Memory B cell (primary cell): Measurements from ENCODE around the gene HMGXB4.

ENCODE experiments used
- ATAC-seq: fragments of 150-1000 bp; cut with Tn5 transposase; 2 replicates; pipeline ENCODE4 v1.10.0; 2021; ENCODE audit warnings: low read depth, mild to moderate bottlenecking, moderate library complexity
- DNase-seq, 2 donors: peaks; one replicate each; pipeline ENCODE4 v3.0.0; 2022; ENCODE audit warnings: low spot score in 2 of 2
- H3K27ac Mint-ChIP-seq: one replicate; pipeline ENCODE4 v1.8.0; 2022; ENCODE audit warnings: mild to moderate bottlenecking, moderate library complexity, mixed read lengths
- H3K27me3 Mint-ChIP-seq: one replicate; pipeline ENCODE4 v1.8.0; 2022; ENCODE audit warnings: mixed read lengths
- H3K36me3 Mint-ChIP-seq: one replicate; pipeline ENCODE4 v1.8.0; 2022; ENCODE audit warnings: mild to moderate bottlenecking, mixed read lengths
- H3K4me1 Mint-ChIP-seq: one replicate; pipeline ENCODE4 v1.8.0; 2022; ENCODE audit warnings: mixed read lengths
- H3K4me3 Mint-ChIP-seq: one replicate; pipeline ENCODE4 v1.8.0; 2022; ENCODE audit warnings: mild to moderate bottlenecking, moderate library complexity, mixed read lengths
- H3K9me3 Mint-ChIP-seq: one replicate; pipeline ENCODE4 v1.8.0; 2022; ENCODE audit warnings: mixed read lengths

Gene HMGXB4

DNA sequence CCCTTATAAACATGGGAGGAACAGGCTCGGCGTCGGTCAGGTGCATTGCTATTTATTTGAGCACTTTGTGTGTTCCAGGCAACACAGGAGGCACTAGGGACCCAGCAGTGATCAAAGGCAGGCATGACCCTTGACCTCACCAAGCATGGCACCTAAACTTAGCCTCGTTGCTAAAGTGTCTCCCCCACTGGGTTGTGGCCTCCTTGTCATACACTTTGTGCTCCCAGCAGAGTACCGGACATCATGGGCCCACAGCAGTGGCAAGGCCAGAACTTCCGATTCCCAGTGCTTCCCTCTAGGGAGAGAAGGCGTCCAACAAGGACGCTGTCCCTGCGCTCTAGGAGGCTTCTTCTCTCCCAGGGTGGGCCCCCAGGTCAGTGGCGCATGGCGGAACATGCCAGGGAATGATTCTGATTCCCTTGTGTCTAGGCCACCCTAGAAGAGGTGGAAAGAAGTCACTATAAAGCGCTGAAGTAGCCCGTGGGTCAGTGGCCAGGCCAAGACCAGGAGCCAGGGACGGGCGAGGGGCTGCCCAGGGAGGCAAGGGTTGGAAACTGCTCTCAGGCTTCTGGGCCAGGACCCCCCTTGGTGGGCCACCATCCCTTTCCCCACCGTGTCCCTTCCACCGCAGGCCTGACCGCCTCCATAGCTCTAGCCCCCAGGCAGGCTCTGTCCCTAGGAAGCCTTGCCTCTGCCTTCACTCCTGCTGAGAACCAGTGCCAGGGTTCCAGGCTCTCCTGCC is 62.1 kb downstream of the HMGXB4 start:
- no peak overlapping the region for H3K27ac Mint-ChIP-seq
- ATAC-seq (no peak), DNase-seq (no peak)
- H3K27me3 Mint-ChIP-seq, result no peaks in the 10 kb centered on the region
- H3K36me3 Mint-ChIP-seq, result peaks cover 23% of the 10 kb centered on the region
- no peaks in the 10 kb centered on the region for H3K9me3 Mint-ChIP-seq
- no peak overlapping the region for H3K4me3 Mint-ChIP-seq
- H3K4me1 Mint-ChIP-seq, result peaks cover 5% of the 10 kb centered on the region

DNA sequence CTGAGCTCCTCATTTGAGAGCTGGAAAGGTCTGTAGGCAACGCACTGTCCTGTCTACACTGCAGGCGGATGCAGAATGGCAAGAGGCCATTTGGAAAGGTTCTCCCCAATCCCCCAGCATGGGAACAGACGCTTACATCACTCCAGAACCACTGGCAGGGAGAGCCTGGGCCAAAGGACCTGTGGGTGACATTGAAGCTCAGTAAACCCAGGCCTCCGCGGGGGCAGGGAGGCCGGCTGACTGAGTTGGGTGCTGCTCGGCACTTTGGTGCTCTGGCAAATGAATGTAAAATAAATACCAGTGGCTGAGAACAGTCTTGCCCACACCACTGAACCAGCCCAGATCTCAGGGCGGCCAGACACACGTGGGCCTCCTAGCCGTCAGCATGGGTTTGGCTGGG is 64.8 kb downstream of the HMGXB4 start:
- ATAC-seq (no peak), DNase-seq (no peak)
- H3K4me1 Mint-ChIP-seq, result no peaks in the 10 kb centered on the region
- H3K4me3 Mint-ChIP-seq, result no peak overlapping the region
- H3K36me3 Mint-ChIP-seq, result peaks cover 31% of the 10 kb centered on the region
- no peaks in the 10 kb centered on the region for H3K9me3 Mint-ChIP-seq
- H3K27me3 Mint-ChIP-seq, result no peaks in the 10 kb centered on the region
- no peak overlapping the region for H3K27ac Mint-ChIP-seq

GRCh38 chr22:35322893-35323292 is 65.6 kb downstream of the HMGXB4 start:
- Mint-ChIP-seq H3K36me3 (peaks cover 31% of the 10 kb centered on the region), H3K27ac (no peak overlapping the region), H3K9me3 (no peaks in the 10 kb centered on the region), H3K27me3 (no peaks in the 10 kb centered on the region), H3K4me1 (no peaks in the 10 kb centered on the region), H3K4me3 (no peak overlapping the region)
- ATAC-seq (no peak), DNase-seq (no peak)

DNA sequence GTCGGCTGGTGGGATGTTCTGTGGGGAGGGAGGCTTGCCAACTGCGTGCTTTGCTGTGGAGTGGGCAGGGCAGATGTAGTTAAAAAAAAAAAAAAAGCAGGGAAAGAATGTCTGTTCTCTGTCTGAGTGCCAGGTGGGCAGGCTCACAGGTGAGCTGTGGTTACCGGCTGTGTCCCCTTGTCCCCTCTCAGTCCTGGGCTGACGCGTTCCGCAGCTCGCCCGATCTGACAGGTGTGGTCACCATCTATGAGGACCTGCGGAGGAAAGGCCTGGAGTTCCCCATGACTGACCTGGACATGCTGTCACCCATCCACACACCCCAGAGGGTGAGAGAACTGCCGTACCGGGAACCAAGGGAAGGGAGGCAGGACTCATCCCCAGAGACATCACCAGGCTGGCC is 66.0 kb downstream of the HMGXB4 start:
- no peak for DNase-seq
- Mint-ChIP-seq H3K27ac (no peak overlapping the region), H3K9me3 (no peaks in the 10 kb centered on the region), H3K36me3 (peaks cover 28% of the 10 kb centered on the region), H3K4me1 (no peaks in the 10 kb centered on the region), H3K27me3 (no peaks in the 10 kb centered on the region), H3K4me3 (no peak overlapping the region)
- ATAC-seq, result no peak

DNA sequence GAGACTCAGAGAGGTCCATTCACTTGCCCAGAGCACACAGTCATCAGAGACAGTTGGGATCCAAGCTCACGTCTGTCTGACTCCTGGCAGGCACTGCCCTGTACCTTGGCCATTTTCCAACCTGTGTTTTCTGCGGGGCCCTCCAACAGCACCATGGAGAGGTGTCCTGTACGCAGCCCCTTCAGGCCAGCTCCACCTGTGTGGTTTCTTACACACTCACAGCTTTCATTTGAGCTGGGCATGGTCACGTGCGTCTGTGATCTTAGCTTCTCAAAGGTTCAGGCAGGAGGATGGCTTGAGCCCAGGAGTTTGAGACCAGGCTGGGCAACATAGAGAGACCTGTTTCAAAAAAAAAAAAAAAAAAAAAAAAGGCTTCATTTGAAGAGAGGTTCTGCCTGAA is 66.8 kb downstream of the HMGXB4 start:
- DNase-seq (no peak), ATAC-seq (no peak)
- no peak overlapping the region for H3K4me3 Mint-ChIP-seq
- peaks cover 28% of the 10 kb centered on the region for H3K36me3 Mint-ChIP-seq
- H3K9me3 Mint-ChIP-seq, result no peaks in the 10 kb centered on the region
- no peaks in the 10 kb centered on the region for H3K27me3 Mint-ChIP-seq
- no peaks in the 10 kb centered on the region for H3K4me1 Mint-ChIP-seq
- no peak overlapping the region for H3K27ac Mint-ChIP-seq

- no peak for DNase-seq
- Mint-ChIP-seq H3K27ac (no peak overlapping the region), H3K36me3 (peaks cover 28% of the 10 kb centered on the region), H3K4me1 (no peaks in the 10 kb centered on the region), H3K4me3 (no peak overlapping the region), H3K9me3 (no peaks in the 10 kb centered on the region), H3K27me3 (no peaks in the 10 kb centered on the region)
- peak; percentile 24 for ATAC-seq
Observed at GRCh38 chr22:35324762-35325161, 67.5 kb downstream of the HMGXB4 start.

- no peak for DNase-seq
- Mint-ChIP-seq H3K4me3 (no peak overlapping the region), H3K4me1 (peaks cover 1% of the 10 kb centered on the region), H3K27ac (no peak overlapping the region), H3K36me3 (peaks cover 28% of the 10 kb centered on the region), H3K9me3 (no peaks in the 10 kb centered on the region), H3K27me3 (no peaks in the 10 kb centered on the region)
- ATAC-seq, result no peak
Observed at GRCh38 chr22:35325209-35325608, 67.9 kb downstream of the HMGXB4 start.

DNA sequence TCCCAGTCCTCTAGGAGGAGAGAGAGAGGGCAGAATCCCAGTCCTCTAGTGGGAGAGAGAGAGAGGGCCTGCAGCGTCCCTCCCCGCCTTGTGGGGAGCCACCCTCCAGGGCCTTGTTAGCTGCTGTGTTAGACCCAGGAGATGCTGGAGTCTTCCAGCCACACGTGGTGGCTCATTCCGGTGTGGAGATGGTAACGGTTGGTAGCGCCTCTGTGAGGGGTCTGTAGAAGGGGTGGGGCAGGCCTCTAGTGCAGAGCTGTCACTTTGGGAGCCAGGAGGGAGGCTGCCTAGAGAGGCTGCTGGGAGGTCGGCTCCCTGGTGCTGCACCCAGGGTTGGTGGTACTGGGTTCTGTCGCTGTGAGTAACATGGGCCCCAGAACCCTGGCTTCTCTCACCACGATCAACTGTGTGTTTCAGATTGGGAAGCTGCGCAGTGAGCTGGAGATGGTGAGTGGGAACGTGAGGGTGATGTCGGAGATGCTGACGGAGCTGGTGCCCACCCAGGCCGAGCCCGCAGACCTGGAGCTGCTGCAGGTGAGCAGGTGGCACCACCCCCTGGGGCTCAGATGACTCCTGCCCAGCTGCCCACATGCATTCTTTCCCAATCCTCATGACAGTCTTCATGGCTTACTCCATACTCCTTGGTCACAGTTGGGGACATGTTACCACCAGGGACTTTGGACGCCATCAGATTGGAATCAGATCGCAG is 69.7 kb downstream of the HMGXB4 start:
- H3K9me3 Mint-ChIP-seq, result no peaks in the 10 kb centered on the region
- H3K27ac Mint-ChIP-seq, result no peak overlapping the region
- ATAC-seq (no peak), DNase-seq (no peak)
- H3K27me3 Mint-ChIP-seq, result no peaks in the 10 kb centered on the region
- peaks cover 26% of the 10 kb centered on the region for H3K36me3 Mint-ChIP-seq
- H3K4me1 Mint-ChIP-seq, result peaks cover 6% of the 10 kb centered on the region
- no peak overlapping the region for H3K4me3 Mint-ChIP-seq

DNA sequence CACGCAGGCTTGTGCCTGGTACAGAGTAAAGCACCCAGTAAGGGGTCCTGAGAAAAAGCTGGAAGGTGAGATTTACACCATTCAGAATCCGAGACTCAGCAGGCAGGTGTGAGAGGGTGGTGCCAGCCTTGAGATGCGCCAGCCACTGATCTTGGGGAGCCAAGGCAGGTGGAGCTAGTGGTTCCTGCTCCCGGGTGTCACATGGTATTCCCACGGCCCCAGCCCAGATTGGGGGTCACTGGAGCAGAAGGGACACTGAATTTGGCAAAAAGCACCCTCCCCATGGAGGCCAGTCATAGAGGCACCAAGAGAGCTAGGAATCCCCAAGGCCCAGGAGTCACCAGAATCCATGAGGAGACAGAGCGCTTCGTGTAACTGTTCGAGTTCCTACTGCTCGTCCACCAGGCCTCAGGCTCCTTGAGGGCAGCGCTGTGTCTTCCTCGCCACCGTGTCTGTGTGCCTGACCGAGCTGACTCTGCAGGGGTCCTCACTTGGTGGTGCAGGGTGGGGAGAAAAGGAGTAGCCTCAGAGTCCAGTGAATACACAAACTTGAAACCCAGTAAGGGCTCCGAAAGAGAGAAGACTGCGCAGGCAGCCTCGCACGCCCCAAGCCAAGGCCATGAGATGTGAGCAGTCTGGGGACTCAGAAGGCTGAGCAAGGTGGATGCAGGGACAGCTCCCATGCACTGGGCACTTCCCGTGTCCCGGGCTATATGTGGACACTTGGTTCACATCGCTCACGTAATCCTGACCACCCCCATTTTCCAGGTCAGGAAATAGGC is 70.6 kb downstream of the HMGXB4 start:
- Mint-ChIP-seq H3K27ac (no peak overlapping the region), H3K4me3 (no peak overlapping the region), H3K27me3 (no peaks in the 10 kb centered on the region), H3K4me1 (peaks cover 6% of the 10 kb centered on the region), H3K36me3 (peaks cover 24% of the 10 kb centered on the region), H3K9me3 (no peaks in the 10 kb centered on the region)
- ATAC-seq (no peak), DNase-seq (no peak)

- ATAC-seq (no peak), DNase-seq (no peak)
- no peaks in the 10 kb centered on the region for H3K27me3 Mint-ChIP-seq
- H3K36me3 Mint-ChIP-seq, result peaks cover 19% of the 10 kb centered on the region
- no peaks in the 10 kb centered on the region for H3K9me3 Mint-ChIP-seq
- H3K4me1 Mint-ChIP-seq, result peaks cover 6% of the 10 kb centered on the region
- H3K27ac Mint-ChIP-seq, result no peak overlapping the region
- H3K4me3 Mint-ChIP-seq, result no peak overlapping the region
Observed at GRCh38 chr22:35328472-35328885, 71.2 kb downstream of the HMGXB4 start.

DNA sequence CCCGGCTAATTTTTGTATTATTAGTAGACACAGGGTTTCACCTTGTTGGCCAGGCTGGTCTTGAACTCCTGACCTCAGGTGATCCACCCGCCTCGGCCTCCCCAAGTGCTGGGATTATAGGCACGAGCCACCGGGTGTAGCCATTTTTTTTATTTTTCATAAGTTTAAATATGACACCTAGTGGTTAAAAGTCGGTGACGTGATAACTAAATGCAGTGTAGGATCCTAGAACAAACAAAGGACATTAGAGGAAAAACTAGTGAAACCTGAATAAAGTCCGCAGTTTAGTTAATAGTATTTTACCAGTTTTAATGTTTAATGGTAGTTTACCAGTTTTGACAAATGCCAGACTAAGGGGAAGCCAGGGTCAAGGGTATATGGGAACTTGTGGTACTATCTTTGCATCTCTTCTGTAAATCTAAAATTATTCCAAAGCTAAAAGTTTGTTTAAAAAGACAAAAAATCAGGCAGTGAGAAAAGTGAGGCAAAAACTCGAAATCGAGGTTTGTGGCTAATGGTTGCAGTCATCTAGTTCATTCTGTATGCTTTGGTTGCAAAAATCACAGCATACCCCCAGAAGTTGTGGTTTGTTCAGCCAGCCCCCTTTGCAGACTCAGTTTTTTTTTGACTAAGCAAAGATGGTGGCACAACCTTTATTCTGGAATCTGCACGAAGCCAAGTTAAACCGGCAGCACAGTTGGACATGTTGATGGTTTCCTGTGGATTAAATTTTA is 72.0 kb downstream of the HMGXB4 start:
- ATAC-seq (no peak), DNase-seq (no peak)
- Mint-ChIP-seq H3K4me3 (no peak overlapping the region), H3K4me1 (peaks cover 11% of the 10 kb centered on the region), H3K27ac (no peak overlapping the region), H3K36me3 (peaks cover 19% of the 10 kb centered on the region), H3K9me3 (no peaks in the 10 kb centered on the region), H3K27me3 (no peaks in the 10 kb centered on the region)

DNA sequence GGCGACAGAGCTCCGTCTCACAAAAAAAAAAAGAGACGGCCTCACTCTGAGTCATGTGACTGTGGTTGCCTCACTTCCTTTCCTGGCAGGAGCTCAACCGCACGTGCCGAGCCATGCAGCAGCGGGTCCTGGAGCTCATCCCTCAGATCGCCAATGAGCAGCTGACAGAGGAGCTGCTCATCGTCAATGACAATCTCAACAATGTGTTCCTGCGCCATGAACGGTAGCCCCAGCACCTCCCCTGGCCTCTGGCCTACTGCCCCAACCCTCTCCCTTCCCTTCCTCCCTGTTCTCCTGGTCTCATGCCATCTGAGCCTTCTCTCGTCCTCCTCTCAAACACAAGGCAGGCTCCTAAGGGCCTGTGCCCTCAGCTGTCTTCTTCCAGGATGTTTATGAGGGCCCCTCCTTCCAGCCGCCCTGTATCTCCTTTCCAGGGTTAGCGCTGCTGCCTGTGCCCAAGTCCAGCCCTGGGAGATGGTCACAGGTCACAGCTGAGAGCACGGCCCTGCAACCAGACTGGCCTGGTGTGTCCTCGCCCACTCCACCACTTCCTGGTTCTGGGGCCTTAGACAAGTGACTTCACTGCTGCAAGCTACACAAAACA is 73.1 kb downstream of the HMGXB4 start:
- Mint-ChIP-seq H3K4me1 (peaks cover 11% of the 10 kb centered on the region), H3K27ac (peak overlapping the region; percentile 64), H3K9me3 (no peaks in the 10 kb centered on the region), H3K36me3 (peaks cover 19% of the 10 kb centered on the region), H3K4me3 (no peak overlapping the region), H3K27me3 (no peaks in the 10 kb centered on the region)
- DNase-seq, result no peak
- peak; percentile 56 for ATAC-seq

DNA sequence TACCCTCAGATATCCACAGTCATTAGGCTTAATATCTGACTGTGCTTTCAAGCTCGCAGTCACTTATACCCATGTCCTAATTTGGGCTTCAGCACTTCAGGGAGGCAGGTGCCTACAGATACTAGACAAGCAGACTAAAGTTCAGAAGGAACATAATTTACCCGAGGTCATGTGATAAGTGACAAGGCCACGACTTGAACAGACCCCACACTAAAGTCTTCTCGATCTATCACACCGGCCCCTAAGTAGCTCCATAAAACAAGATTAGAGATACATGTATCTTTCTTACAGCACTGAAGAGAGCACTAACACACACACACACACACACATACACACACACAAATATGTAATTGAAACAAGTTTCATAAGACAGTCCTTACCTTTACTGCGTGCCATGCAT is 75.0 kb downstream of the HMGXB4 start:
- DNase-seq, result no peak
- Mint-ChIP-seq H3K9me3 (no peaks in the 10 kb centered on the region), H3K36me3 (peaks cover 11% of the 10 kb centered on the region), H3K4me1 (peaks cover 11% of the 10 kb centered on the region), H3K27me3 (no peaks in the 10 kb centered on the region), H3K4me3 (no peak overlapping the region), H3K27ac (peak overlapping the region; percentile 43)
- ATAC-seq, result no peak
